ENCODE data around the gene OR2G2. TPM values are rescaled to one million over a fixed set of nuclear protein-coding genes. Genes with fewer than 3 reads are reported as not detected.

OR2G2 gene
- total RNA-seq, 2 donors from 2014 or later, result not detected

DNA sequence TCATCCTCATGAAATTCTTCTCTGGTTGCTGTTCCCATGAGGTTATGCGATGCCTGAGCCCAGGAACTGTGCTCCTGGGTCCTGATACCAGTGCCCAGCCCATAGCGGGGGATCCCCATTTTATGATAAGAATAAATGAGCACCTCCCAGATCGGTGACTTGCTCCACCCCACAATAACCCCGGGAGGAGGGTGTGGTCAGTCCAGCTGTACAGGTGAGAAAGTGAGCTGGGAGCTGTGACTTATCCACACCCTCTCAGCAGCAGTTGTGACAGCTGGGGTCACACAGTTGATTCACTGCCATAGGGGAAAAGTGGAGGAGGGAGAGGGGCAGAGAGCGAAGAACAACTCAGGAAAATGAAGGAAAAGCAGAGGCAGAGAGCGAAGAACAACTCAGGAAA, 50.6 kb downstream of the OR2G2 start:
- H3K4me3 Mint-ChIP-seq, result peak overlapping the region; percentile 49
- H3K27ac ChIP-seq (ENCODE audit: low read depth, low read length), result no peak overlapping the region

More for the DNA sequence above, 50.6 kb downstream of the OR2G2 start:
- Mint-ChIP-seq H3K27me3 (ENCODE audit: insufficient read depth) (peaks cover 30% of the 10 kb centered on the region), H3K4me1 (peaks cover 1% of the 10 kb centered on the region), H3K36me3 (ENCODE audit: low read depth) (no peaks in the 10 kb centered on the region), H3K27ac (no peak overlapping the region), H3K9me3 (no peaks in the 10 kb centered on the region)
- Histone ChIP-seq H3K27me3 (ENCODE audit: control insufficient read depth, insufficient read depth, low read length, poor library complexity, severe bottlenecking) (peaks cover 7% of the 10 kb centered on the region), H3K9me3 (ENCODE audit: control insufficient read depth, low read length) (no peaks in the 10 kb centered on the region), H3K4me1 (ENCODE audit: control insufficient read depth, insufficient read depth, low read length) (no peaks in the 10 kb centered on the region), H3K9ac (ENCODE audit: extremely low read depth, low read length, poor library complexity, severe bottlenecking) (no peak overlapping the region), H3K4me3 (ENCODE audit: low read length) (no peak overlapping the region), H3K36me3 (ENCODE audit: control insufficient read depth, insufficient read depth, low read length) (no peaks in the 10 kb centered on the region)
- DNase-seq, result no peak
- TF ChIP-seq, protein P1, sequence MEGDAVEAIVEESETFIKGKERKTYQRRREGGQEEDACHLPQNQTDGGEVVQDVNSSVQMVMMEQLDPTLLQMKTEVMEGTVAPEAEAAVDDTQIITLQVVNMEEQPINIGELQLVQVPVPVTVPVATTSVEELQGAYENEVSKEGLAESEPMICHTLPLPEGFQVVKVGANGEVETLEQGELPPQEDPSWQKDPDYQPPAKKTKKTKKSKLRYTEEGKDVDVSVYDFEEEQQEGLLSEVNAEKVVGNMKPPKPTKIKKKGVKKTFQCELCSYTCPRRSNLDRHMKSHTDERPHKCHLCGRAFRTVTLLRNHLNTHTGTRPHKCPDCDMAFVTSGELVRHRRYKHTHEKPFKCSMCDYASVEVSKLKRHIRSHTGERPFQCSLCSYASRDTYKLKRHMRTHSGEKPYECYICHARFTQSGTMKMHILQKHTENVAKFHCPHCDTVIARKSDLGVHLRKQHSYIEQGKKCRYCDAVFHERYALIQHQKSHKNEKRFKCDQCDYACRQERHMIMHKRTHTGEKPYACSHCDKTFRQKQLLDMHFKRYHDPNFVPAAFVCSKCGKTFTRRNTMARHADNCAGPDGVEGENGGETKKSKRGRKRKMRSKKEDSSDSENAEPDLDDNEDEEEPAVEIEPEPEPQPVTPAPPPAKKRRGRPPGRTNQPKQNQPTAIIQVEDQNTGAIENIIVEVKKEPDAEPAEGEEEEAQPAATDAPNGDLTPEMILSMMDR (conservative IDR thresholded peaks at IDR 0.05), result no peak
- 79 to 96% methylated on average over 3 to 6 of the region's 6 CpGs for WGBS, 2 experiments (ENCODE audit: insufficient coverage in 1 of 2, insufficient read length in 1 of 2)

Other genes with a start within 250 kb of the OR2G2 start
- under 1 TPM in 1 of 2 donors, not detected in 1; 0.09 TPM for gene NLRP3, start 172.2 kb upstream of the OR2G2 start, total RNA-seq
- not detected for gene OR2B11, start 130.3 kb upstream of the OR2G2 start, total RNA-seq
- gene OR2C3, start 51.9 kb upstream of the OR2G2 start, total RNA-seq, result not detected
- not detected for gene GCSAML, start 39.2 kb upstream of the OR2G2 start, total RNA-seq
- gene OR2G3, start 17.2 kb downstream of the OR2G2 start, total RNA-seq, result not detected
- not detected for gene OR13G1, start 91.4 kb downstream of the OR2G2 start, total RNA-seq
- gene OR6F1, start 128.3 kb downstream of the OR2G2 start, total RNA-seq, result not detected
- under 1 TPM in 1 of 2 donors, not detected in 1; 0.29 TPM for gene OR14K1, start 150.3 kb downstream of the OR2G2 start, total RNA-seq
- not detected for gene OR14A2, start 159.8 kb downstream of the OR2G2 start, total RNA-seq
- not detected for gene OR1C1, start 172.2 kb downstream of the OR2G2 start, total RNA-seq
- not detected for gene OR14A16, start 235.8 kb downstream of the OR2G2 start, total RNA-seq